ENCODE results near the gene RPL36A. TPM values are rescaled to one million over a fixed set of nuclear protein-coding genes. Genes with fewer than 3 reads are reported as not detected.
A peak's percentile ranks its signal among the peaks of the same experiment; 100 is the strongest.

Gene RPL36A
- total RNA-seq, 4 donors from 2014 or later = 493 to 1,912 (median 1,279) TPM

DNA sequence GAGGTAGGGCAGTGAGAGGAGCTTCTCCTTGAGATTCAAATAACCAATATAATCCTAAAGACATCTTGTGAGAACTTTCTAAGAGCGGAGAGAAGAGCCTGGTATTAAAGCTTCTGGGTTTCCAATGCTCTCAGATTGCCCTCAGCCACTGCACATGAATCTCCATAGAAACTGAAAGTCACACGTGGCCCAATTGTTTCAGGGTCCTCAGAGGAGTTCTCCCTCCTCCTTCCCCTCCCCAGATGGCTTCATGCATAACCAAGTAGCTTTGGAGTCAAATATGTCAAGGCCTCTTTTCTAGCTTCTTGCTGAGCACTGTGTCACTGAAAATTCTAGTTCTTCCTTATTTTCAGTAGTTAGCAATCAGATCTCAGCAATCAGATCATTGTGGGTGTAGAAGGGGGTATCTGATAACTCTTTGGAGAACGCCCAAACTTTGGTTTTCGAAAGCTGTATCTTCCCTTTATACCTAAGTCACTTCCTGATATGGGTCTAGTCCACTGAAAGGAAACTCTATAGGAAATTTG lies 7.1 kb upstream of the RPL36A start:
- H3K4me1 ChIP-seq = no peaks in the 10 kb centered on the region
- no peak for TF ChIP-seq POLR2A (IDR thresholded peaks at IDR 0.05)
- no peak for TF ChIP-seq CTCF (IDR thresholded peaks at IDR 0.05)
- TF ChIP-seq EP300 (IDR thresholded peaks at IDR 0.05) = no peak
- H3K27me3 ChIP-seq = peaks cover 0 to 4% of the 10 kb centered on the region in 2 donors
- no peaks in the 10 kb centered on the region for H3K9me3 ChIP-seq
- no peak overlapping the region for H3K4me3 ChIP-seq
- H3K27ac ChIP-seq = no peak overlapping the region
- no peak for DNase-seq (ENCODE audit: low spot score in 2 of 2)
- 56 to 67% methylated on average over 4 of the region's 4 CpGs for WGBS, 2 donors
- no peaks in the 10 kb centered on the region for H3K36me3 ChIP-seq

DNA sequence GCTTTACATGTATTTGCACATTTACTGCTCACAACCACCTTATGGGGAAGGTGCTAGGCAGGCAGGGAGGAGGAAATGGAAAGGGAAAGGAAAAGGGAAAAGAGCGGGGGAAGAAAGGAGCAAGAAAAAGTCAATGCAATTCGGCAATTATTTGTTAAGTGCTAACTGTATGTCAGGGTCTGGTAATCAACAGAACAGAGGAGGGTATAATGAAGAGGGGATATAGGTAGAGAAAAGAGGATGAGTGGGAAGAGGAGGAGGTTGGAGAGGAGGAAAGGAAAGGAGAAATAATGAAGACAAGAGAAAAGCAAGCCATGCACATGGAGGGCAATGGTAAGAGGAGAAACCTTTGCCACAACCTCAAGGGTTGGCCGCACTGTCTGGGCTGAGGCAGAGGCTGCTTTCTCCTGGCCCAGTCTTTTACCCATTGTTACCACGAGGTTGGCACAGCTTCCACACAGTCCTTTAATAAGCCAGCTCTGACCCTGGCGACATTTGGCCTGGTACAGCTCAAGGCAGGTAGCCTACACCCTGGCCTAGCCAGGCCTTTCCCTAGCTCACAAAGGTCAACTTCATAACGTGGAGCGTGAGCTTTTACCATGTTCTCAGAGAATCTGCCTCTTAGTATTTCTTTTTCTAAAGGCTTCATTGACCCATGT lies 5.7 kb upstream of the RPL36A start:
- Histone ChIP-seq H3K9me3 (no peaks in the 10 kb centered on the region), H3K4me1 (no peaks in the 10 kb centered on the region), H3K36me3 (no peaks in the 10 kb centered on the region), H3K27me3 (no peaks in the 10 kb centered on the region), H3K4me3 (peak overlapping the region in 2 of 4 donors; percentile 9 to 33), H3K27ac (peak overlapping the region in 1 of 4 donors; percentile 7)
- TF ChIP-seq CTCF (IDR thresholded peaks at IDR 0.05) (no peak), EP300 (IDR thresholded peaks at IDR 0.05) (no peak), POLR2A (IDR thresholded peaks at IDR 0.05) (no peak)
- WGBS, 2 donors = 69 to 77% methylated on average over 7 of the region's 7 CpGs
- no peak for DNase-seq (ENCODE audit: low spot score in 2 of 2)

GRCh38 chrX:101385795-101386541 lies 4.8 kb upstream of the RPL36A start, which contains the start of gene BTK:
Gene BTK, minus strand, starts transcription at chrX:101386191. Its CDS starts 10,907 bp downstream, at chrX:101375284.
- WGBS, 2 donors = 80 to 82% methylated on average over 9 of the region's 9 CpGs
- Histone ChIP-seq H3K4me1 (no peaks in the 10 kb centered on the region), H3K27me3 (no peaks in the 10 kb centered on the region), H3K36me3 (no peaks in the 10 kb centered on the region), H3K27ac (peak within 1 kb of the TSS in 1 of 4 donors; percentile 7), H3K4me3 (peak within 1 kb of the TSS in 2 of 4 donors; percentile 9 to 33), H3K9me3 (no peaks in the 10 kb centered on the region)
- TF ChIP-seq EP300 (IDR thresholded peaks at IDR 0.05) = no peak
- no peak for TF ChIP-seq CTCF (IDR thresholded peaks at IDR 0.05)
- no peak for TF ChIP-seq POLR2A (IDR thresholded peaks at IDR 0.05)
- DNase-seq (ENCODE audit: low spot score in 2 of 2) = no peak

- WGBS, 2 donors = 55 to 72% methylated on average over 6 of the region's 6 CpGs
- H3K36me3 ChIP-seq = no peaks in the 10 kb centered on the region
- H3K27ac ChIP-seq = no peak overlapping the region
- peaks cover 0 to under 1% (median under 1%) of the 10 kb centered on the region in 4 donors for H3K4me1 ChIP-seq
- H3K27me3 ChIP-seq = no peaks in the 10 kb centered on the region
- no peak for DNase-seq (ENCODE audit: low spot score in 2 of 2)
- H3K4me3 ChIP-seq = no peak overlapping the region
- H3K9me3 ChIP-seq = no peaks in the 10 kb centered on the region
- TF ChIP-seq POLR2A (IDR thresholded peaks at IDR 0.05) = no peak
- TF ChIP-seq CTCF (IDR thresholded peaks at IDR 0.05) = no peak
- no peak for TF ChIP-seq EP300 (IDR thresholded peaks at IDR 0.05)
These were observed 4.3 kb upstream of the RPL36A start for GRCh38 chrX:101386542-101386885.

- Histone ChIP-seq H3K36me3 (no peaks in the 10 kb centered on the region), H3K27me3 (no peaks in the 10 kb centered on the region), H3K27ac (no peak overlapping the region), H3K4me3 (no peak overlapping the region), H3K9me3 (no peaks in the 10 kb centered on the region), H3K4me1 (peaks cover 0 to 15% (median 3%) of the 10 kb centered on the region in 4 donors)
- no peak for DNase-seq (ENCODE audit: low spot score in 2 of 2)
- TF ChIP-seq EP300 (IDR thresholded peaks at IDR 0.05) (no peak), CTCF (IDR thresholded peaks at IDR 0.05) (no peak), POLR2A (IDR thresholded peaks at IDR 0.05) (no peak)
- 75 to 92% methylated on average over 3 of the region's 3 CpGs for WGBS, 2 donors
These were observed 2.2 kb upstream of the RPL36A start for GRCh38 chrX:101388604-101389003.

All from tibial nerve (tissue), 4 donors.